SU-DHL-6 (cell line): ENCODE measurements around the gene AGTRAP.
A peak's percentile ranks its signal among the peaks of the same experiment; 100 is the strongest.

Source experiments
- H2AFZ ChIP-seq: fragments of 200-600 bp; sonication (generic); 2 replicates; pipeline ENCODE4 v1.6.1; 2014; ENCODE audit warnings: low read depth, mild to moderate bottlenecking, moderate library complexity, mixed read lengths, antibody characterized with exemption, low read length; ENCODE audit not compliant: severe bottlenecking
- H3F3A ChIP-seq: fragments of 200-600 bp; shearing (Covaris generic); 2 replicates; pipeline ENCODE4 v1.6.0; 2016; ENCODE audit warnings: antibody characterized with exemption, mild to moderate bottlenecking; ENCODE audit not compliant: insufficient read depth
- H3K27ac ChIP-seq: fragments of 200-600 bp; sonication (generic); 2 replicates; pipeline ENCODE4 v1.5.1; 2016; ENCODE audit warnings: low read depth, mild to moderate bottlenecking, low read length, moderate library complexity, mixed read lengths
- H3K27me3 ChIP-seq: fragments of 200-600 bp; sonication (generic), shearing (Covaris generic); 2 replicates; pipeline ENCODE4 v1.6.0; 2014; ENCODE audit warnings: mild to moderate bottlenecking, low read length
- H3K36me3 ChIP-seq: fragments of 200-600 bp; sonication (generic); 2 replicates; pipeline ENCODE4 v1.6.1; 2014; ENCODE audit warnings: mild to moderate bottlenecking, low read length, mixed read lengths
- H3K4me2 ChIP-seq: fragments of 300-600, 200-600 bp; shearing (Covaris generic), sonication (generic); 2 replicates; pipeline ENCODE4 v1.6.0; 2014; ENCODE audit warnings: low read length, low read depth, mild to moderate bottlenecking; ENCODE audit not compliant: poor library complexity, severe bottlenecking
- H3K4me3 ChIP-seq: fragments of 200-600 bp; sonication (generic); 2 replicates; pipeline ENCODE4 v1.5.1; 2014; ENCODE audit warnings: antibody characterized with exemption, low read length, mild to moderate bottlenecking, mixed read lengths; ENCODE audit not compliant: insufficient read depth, poor library complexity, severe bottlenecking
- H3K79me2 ChIP-seq: fragments of 200-600 bp; sonication (generic); 2 replicates; pipeline ENCODE4 v1.6.1; 2014; ENCODE audit warnings: mild to moderate bottlenecking, low read length, moderate library complexity; ENCODE audit not compliant: insufficient read depth
- H3K9ac ChIP-seq: fragments of 200-600 bp; sonication (generic); 2 replicates; pipeline ENCODE4 v1.7.0; 2014; ENCODE audit warnings: mild to moderate bottlenecking, low read length
- H3K9me2 ChIP-seq: fragments of 200-600 bp; sonication (generic); replicated peaks from 2 replicates; pipeline ENCODE4 v1.6.1; 2014; ENCODE audit warnings: low read length; ENCODE audit not compliant: insufficient read depth
- H3K9me3 ChIP-seq: fragments of 200-600 bp; sonication (generic); 2 replicates; pipeline ENCODE4 v1.6.1; 2014; ENCODE audit warnings: low read length, mixed read lengths; ENCODE audit not compliant: insufficient read depth
- H4K20me1 ChIP-seq: fragments of 200-600 bp; sonication (generic); 2 replicates; pipeline ENCODE4 v1.6.1; 2014; ENCODE audit warnings: low read depth, mild to moderate bottlenecking, antibody characterized with exemption, low read length, moderate library complexity, mixed read lengths
- EZH2phosphoT487 ChIP-seq: fragments of 200-600 bp; sonication (generic), shearing (Covaris generic); conservative IDR thresholded peaks from 2 replicates; pipeline ENCODE4 v1.6.1; 2018; ENCODE audit warnings: mild to moderate bottlenecking, antibody characterized with exemption, low read length, moderate library complexity, mixed read lengths
- TF ChIP-seq, protein P1 (sequence below): fragments of 200-600 bp; sonication (generic); IDR thresholded peaks from one replicate; pipeline ENCODE4 v1.5.1; 2017; ENCODE audit warnings: antibody characterized with exemption, mild to moderate bottlenecking, low read length, moderate library complexity; ENCODE audit not compliant: insufficient read depth, poor library complexity, severe bottlenecking

Gene AGTRAP

DNA sequence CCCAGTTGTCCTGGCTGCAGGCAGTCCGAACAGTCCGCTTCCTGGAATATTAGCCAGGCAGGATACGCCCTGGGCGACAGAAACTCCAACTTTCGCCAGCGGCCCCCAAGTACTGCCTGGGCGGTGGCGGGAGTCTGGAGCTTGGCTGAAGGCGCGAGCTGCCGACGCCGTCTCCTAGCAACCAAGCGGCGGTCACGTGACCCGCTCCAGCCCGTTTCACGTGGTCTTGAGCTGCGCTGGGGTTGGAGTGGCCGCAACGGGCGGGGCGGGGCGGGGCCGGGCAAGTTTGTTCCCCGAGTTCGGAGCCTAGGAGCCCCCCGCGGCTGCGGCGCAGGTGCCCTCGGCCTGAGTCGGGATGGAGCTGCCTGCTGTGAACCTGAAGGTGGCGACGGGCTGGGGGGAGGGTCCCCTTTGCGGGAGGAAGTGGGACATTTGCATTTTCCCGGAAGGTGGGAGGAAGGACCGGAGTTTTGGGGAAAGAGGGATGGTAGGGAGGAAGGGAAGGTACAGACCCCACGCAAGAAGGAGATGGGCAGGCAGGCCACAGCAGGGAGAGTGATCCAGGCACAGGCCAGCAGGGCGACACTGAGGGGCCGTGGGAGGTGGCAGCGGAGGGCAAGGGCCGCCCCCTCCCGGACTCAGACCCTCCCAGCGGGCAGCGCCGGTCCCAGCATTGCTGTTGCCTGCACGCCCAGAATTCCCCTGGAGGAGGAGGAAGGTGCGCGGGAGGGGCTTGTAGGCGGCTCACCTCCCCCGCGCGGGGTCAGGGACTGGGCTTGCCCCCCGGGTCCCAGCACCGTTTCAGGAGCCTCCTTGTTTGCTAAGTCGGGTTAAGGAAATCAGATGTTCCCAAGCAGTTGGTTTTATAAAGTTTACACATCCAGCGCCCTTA, at the start of gene AGTRAP:
TSS of gene AGTRAP (plus strand) at position 283 of the 892 bp plus-strand sequence. CDS start at position 356, 73 bp downstream.
- no peak for TF ChIP-seq EZH2phosphoT487
- TF ChIP-seq, protein P1, sequence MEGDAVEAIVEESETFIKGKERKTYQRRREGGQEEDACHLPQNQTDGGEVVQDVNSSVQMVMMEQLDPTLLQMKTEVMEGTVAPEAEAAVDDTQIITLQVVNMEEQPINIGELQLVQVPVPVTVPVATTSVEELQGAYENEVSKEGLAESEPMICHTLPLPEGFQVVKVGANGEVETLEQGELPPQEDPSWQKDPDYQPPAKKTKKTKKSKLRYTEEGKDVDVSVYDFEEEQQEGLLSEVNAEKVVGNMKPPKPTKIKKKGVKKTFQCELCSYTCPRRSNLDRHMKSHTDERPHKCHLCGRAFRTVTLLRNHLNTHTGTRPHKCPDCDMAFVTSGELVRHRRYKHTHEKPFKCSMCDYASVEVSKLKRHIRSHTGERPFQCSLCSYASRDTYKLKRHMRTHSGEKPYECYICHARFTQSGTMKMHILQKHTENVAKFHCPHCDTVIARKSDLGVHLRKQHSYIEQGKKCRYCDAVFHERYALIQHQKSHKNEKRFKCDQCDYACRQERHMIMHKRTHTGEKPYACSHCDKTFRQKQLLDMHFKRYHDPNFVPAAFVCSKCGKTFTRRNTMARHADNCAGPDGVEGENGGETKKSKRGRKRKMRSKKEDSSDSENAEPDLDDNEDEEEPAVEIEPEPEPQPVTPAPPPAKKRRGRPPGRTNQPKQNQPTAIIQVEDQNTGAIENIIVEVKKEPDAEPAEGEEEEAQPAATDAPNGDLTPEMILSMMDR, result no peak
- Histone ChIP-seq H3K9me2 (no peaks in the 10 kb centered on the region), H4K20me1 (no peaks in the 10 kb centered on the region), H3K4me3 (peak within 1 kb of the TSS; percentile 76), H3F3A (no peaks in the 10 kb centered on the region), H3K27me3 (no peaks in the 10 kb centered on the region), H3K79me2 (no peaks in the 10 kb centered on the region), H3K36me3 (no peaks in the 10 kb centered on the region), H3K9me3 (no peaks in the 10 kb centered on the region), H3K4me2 (peak within 1 kb of the TSS; percentile 85), H3K9ac (peak within 1 kb of the TSS; percentile 64), H3K27ac (no peak within 1 kb of the TSS), H2AFZ (peak within 1 kb of the TSS; percentile 94)

GRCh38 chr1:11688506-11688905, 47.4 kb upstream of the AGTRAP start:
- H3K27me3 ChIP-seq, result no peaks in the 10 kb centered on the region
- H3K9me3 ChIP-seq, result no peaks in the 10 kb centered on the region
- no peak overlapping the region for H3K27ac ChIP-seq
- no peaks in the 10 kb centered on the region for H3K36me3 ChIP-seq
- no peak for TF ChIP-seq EZH2phosphoT487
- TF ChIP-seq, protein P1, result no peak
- no peaks in the 10 kb centered on the region for H3F3A ChIP-seq
- H3K4me2 ChIP-seq, result no peak overlapping the region
- H3K4me3 ChIP-seq, result no peak overlapping the region
- H4K20me1 ChIP-seq, result no peaks in the 10 kb centered on the region
- no peaks in the 10 kb centered on the region for H3K9me2 ChIP-seq
- no peaks in the 10 kb centered on the region for H3K79me2 ChIP-seq
- no peak overlapping the region for H3K9ac ChIP-seq
- H2AFZ ChIP-seq, result no peak overlapping the region

- Histone ChIP-seq H3K27ac (no peak overlapping the region), H3K9me2 (no peaks in the 10 kb centered on the region), H3K79me2 (no peaks in the 10 kb centered on the region), H3K27me3 (no peaks in the 10 kb centered on the region), H2AFZ (no peak overlapping the region), H4K20me1 (no peaks in the 10 kb centered on the region), H3K9me3 (no peaks in the 10 kb centered on the region), H3K9ac (no peak overlapping the region), H3K4me3 (no peak overlapping the region), H3F3A (no peaks in the 10 kb centered on the region), H3K36me3 (no peaks in the 10 kb centered on the region), H3K4me2 (no peak overlapping the region)
- no peak for TF ChIP-seq EZH2phosphoT487
- TF ChIP-seq, protein P1, result no peak
Measured at GRCh38 chr1:11690397-11691301, 45.3 kb upstream of the AGTRAP start.
